GM12878 (cell line): ENCODE results near the gene WFDC11. TPM values are rescaled to one million over a fixed set of nuclear protein-coding genes. Genes with fewer than 3 reads are reported as not detected.

Experiments used
- ATAC-seq: fragments of 200-7000 bp; cut with Tn5 transposase; 3 replicates; pipeline ENCODE4 v1.9.1; 2020; ENCODE audit warnings: mild to moderate bottlenecking, moderate library complexity
- BruUV-seq: library from RNA; stranded (reverse); fragments of 400-500 nt; replicated peaks from 2 replicates; lab custom pipeline; 2021; lab: Mats Ljungman, UMichigan
- CTCF ChIA-PET: fragments of 300-600 bp; sonication (Branson Sonifier 250); formaldehyde crosslinking; extraction: SDS; loops from one replicate; lab custom pipeline; 2021; ENCODE audit warnings: inconsistent platforms; lab: Yijun Ruan, JAX
- POLR2A ChIA-PET: fragments of 350-600 bp; formaldehyde crosslinking; extraction: SDS; loops from one replicate; lab custom pipeline; 2021; ENCODE audit warnings: inconsistent platforms; lab: Charles Lee
- RAD21 ChIA-PET: fragments of 300-600 bp; sonication (Branson Sonifier 250); formaldehyde crosslinking; loops from one replicate; lab custom pipeline; 2023; ENCODE audit warnings: antibody characterized with exemption; ENCODE audit not compliant: unreplicated experiment; lab: Charles Lee
- SMC1A ChIA-PET: fragments of 300-600 bp; sonication (Branson Sonifier 250); formaldehyde crosslinking; loops from one replicate; lab custom pipeline; 2023; ENCODE audit not compliant: unreplicated experiment, uncharacterized antibody; lab: Charles Lee
- DNase-seq: peaks from one replicate; pipeline ENCODE4 v3.0.0-alpha.2; 2011; ENCODE audit warnings: low read depth, low spot score
- FAIRE-seq: peaks from 3 replicates; lab custom pipeline; 2011; peaks lifted over from hg19 to GRCh38; lab: Jason Lieb, UNC
- H2AFZ ChIP-seq: 2 replicates; pipeline ENCODE4 v1.6.0; 2011; ENCODE audit warnings: low read depth, low read length, control low read depth; ENCODE audit not compliant: control insufficient read depth
- H3K27ac ChIP-seq: 2 replicates; pipeline ENCODE4 v1.5.1; 2011; ENCODE audit warnings: control low read depth; ENCODE audit not compliant: control insufficient read depth, insufficient read depth
- H3K27me3 ChIP-seq, 2 experiments: replicated peaks in 1 of 2; 2 replicates each; pipeline versions ENCODE4 v1.6.0 to v1.6.1; 2011; ENCODE audit warnings: low read length in 1 of 2; ENCODE audit not compliant: control insufficient read depth in 2 of 2, insufficient read depth in 2 of 2
- H3K36me3 ChIP-seq, 2 experiments: 2 replicates each; pipeline ENCODE4 v1.5.1; 2011; ENCODE audit warnings: low read length in 1 of 2; ENCODE audit not compliant: control insufficient read depth in 2 of 2, insufficient read depth in 2 of 2
- H3K4me1 ChIP-seq: 2 replicates; pipeline ENCODE4 v1.6.1; 2011; ENCODE audit warnings: mild to moderate bottlenecking, low read length, moderate library complexity, mixed read lengths; ENCODE audit not compliant: control insufficient read depth, insufficient read depth
- H3K4me2 ChIP-seq: 2 replicates; pipeline ENCODE4 v1.6.0; 2011; ENCODE audit warnings: control low read depth; ENCODE audit not compliant: control insufficient read depth, insufficient read depth
- H3K4me3 ChIP-seq: fragments of 200-600 bp; sonication (generic); 2 replicates; pipeline ENCODE4 v1.5.1; 2016
- H3K79me2 ChIP-seq: 2 replicates; pipeline ENCODE4 v1.6.0; 2011; ENCODE audit warnings: low read length; ENCODE audit not compliant: control insufficient read depth, insufficient read depth
- H3K9ac ChIP-seq: 2 replicates; pipeline ENCODE4 v1.8.0; 2011; ENCODE audit warnings: low read length, control low read depth, mixed read lengths; ENCODE audit not compliant: control insufficient read depth, insufficient read depth
- H3K9me3 ChIP-seq: replicated peaks from 3 replicates; pipeline ENCODE4 v1.5.1; 2011; ENCODE audit warnings: mild to moderate bottlenecking, low read length; ENCODE audit not compliant: control insufficient read depth, insufficient read depth
- H4K20me1 ChIP-seq: 2 replicates; pipeline ENCODE4 v1.6.0; 2011; ENCODE audit not compliant: control insufficient read depth, insufficient read depth
- BACH1 ChIP-seq: fragments of 450-650 bp; IDR thresholded peaks from 2 replicates; pipeline ENCODE4 v1.6.1; 2017; ENCODE audit warnings: mild to moderate bottlenecking, borderline replicate concordance
- BHLHE40 ChIP-seq, 2 experiments: fragments of 450-650 bp in 1 of 2; IDR thresholded peaks; 2 replicates each; pipeline ENCODE4 v1.6.1; 2011 to 2017; ENCODE audit warnings: low read depth in 2 of 2, borderline replicate concordance in 1 of 2, improper control_type of control experiment in 1 of 2, low read length in 1 of 2, mild to moderate bottlenecking in 1 of 2
- BRCA1 ChIP-seq: IDR thresholded peaks from 2 replicates; pipeline ENCODE4 v1.6.1; 2011; ENCODE audit warnings: low read depth, low read length, improper control_type of control experiment
- CHD4 ChIP-seq: fragments of 200-600 bp; sonication (generic); IDR thresholded peaks from 2 replicates; pipeline ENCODE4 v1.6.1; 2016; ENCODE audit warnings: mild to moderate bottlenecking
- MTA2 ChIP-seq: fragments of 450-650 bp; IDR thresholded peaks from 2 replicates; pipeline ENCODE4 v1.6.1; 2016; ENCODE audit warnings: low read depth, mild to moderate bottlenecking, moderate library complexity
- NRF1 ChIP-seq: conservative IDR thresholded peaks from 2 replicates; pipeline ENCODE4 v1.6.1; 2011; ENCODE audit warnings: mild to moderate bottlenecking, low read depth, low read length, improper control_type of control experiment
- PKNOX1 ChIP-seq: fragments of 450-650 bp; IDR thresholded peaks from 2 replicates; pipeline ENCODE4 v1.6.1; 2016; ENCODE audit warnings: mild to moderate bottlenecking
- RELA ChIP-seq: fragments of 450-650 bp; IDR thresholded peaks from 2 replicates; pipeline ENCODE4 v1.8.0; 2014; ENCODE audit warnings: borderline replicate concordance; ENCODE audit not compliant: partially characterized antibody
- SUZ12 ChIP-seq: fragments of 200-600 bp; sonication (generic); IDR thresholded peaks from one replicate; pipeline ENCODE4 v1.6.1; 2018; ENCODE audit warnings: antibody characterized with exemption, mild to moderate bottlenecking; ENCODE audit not compliant: unreplicated experiment
- TCF12 ChIP-seq: IDR thresholded peaks from 2 replicates; pipeline ENCODE4 v1.6.1; 2011; ENCODE audit warnings: low read depth, mild to moderate bottlenecking, low read length
- ZNF217 ChIP-seq: fragments of 450-650 bp; IDR thresholded peaks from 2 replicates; pipeline ENCODE4 v1.6.1; 2017; ENCODE audit warnings: antibody characterized with exemption, mild to moderate bottlenecking
- WGBS: methylation state at CpG from one replicate; pipeline ENCODE4 v1.1.6; 2016; ENCODE audit warnings: low lambda C conversion rate; ENCODE audit not compliant: insufficient replicate concordance, insufficient coverage; ENCODE audit errors: missing lambda C conversion rate; 5-methylcytosine and 5-hydroxymethylcytosine counted together
- in situ Hi-C: fragments of 300-500 bp; cut with MboI; formaldehyde crosslinking; loops from 9 replicates; pipeline ENCODE4 v1.14.3; 2018; ENCODE audit warnings: mixed read lengths
- intact Hi-C: fragments of 100-400 bp; cut with micrococcal nuclease; formaldehyde crosslinking; loops from one replicate; pipeline ENCODE4 v1.14.2; 2022; ENCODE audit not compliant: unreplicated experiment
- polyA plus RNA-seq, 11 experiments: library from polyadenylated mRNA; depleted of rRNA in 4 of 11; unstranded in 6 of 11; stranded (reverse) in 5 of 11; fragments of >200 nt; fragmentation: Nextera tagmentation in 4 of 11; fragmentation: Illumina TruSeq in 1 of 11; extraction: Ambion mirVana in 4 of 11; extraction: Trizol in 1 of 11; gene quantifications; 1 replicate in 1 of 11; 2 replicates in 10 of 11; pipeline versions ENCODE4 v1.2.1 to v1.2.3, GENCODE V29; 2011 to 2016; ENCODE audit warnings: inconsistent platforms in 2 of 11, missing spikeins in 2 of 11, low read depth in 1 of 11
- total RNA-seq, 4 experiments: library from RNA; depleted of rRNA in 3 of 4; stranded (reverse); fragments of >200 nt in 3 of 4; fragmentation: Illumina TruSeq in 1 of 4; extraction: Trizol in 1 of 4; gene quantifications; 2 replicates each; pipeline versions ENCODE4 v1.2.1 to v1.2.3, GENCODE V29; 2013 to 2021
- TF ChIP-seq, protein P1 (sequence below): fragments of 450-650 bp; IDR thresholded peaks from 2 replicates; pipeline ENCODE4 v1.6.1; 2017; ENCODE audit warnings: antibody characterized with exemption, mild to moderate bottlenecking, moderate library complexity
- TF ChIP-seq, protein P2 (sequence below): fragments of 450-650 bp; IDR thresholded peaks from 2 replicates; pipeline ENCODE4 v1.6.1; 2016; ENCODE audit warnings: mild to moderate bottlenecking
- TF ChIP-seq, protein P3 (sequence below): fragments of 450-650 bp; IDR thresholded peaks from 2 replicates; pipeline ENCODE4 v1.6.1; 2014; ENCODE audit warnings: mild to moderate bottlenecking
- TF ChIP-seq, protein P4 (sequence below): fragments of 450-650 bp; formaldehyde crosslinking; IDR thresholded peaks from 2 replicates; pipeline ENCODE4 v1.5.0; 2022; ENCODE audit warnings: mild to moderate bottlenecking, missing genetic modification characterization

Gene WFDC11
- total and polyA plus RNA-seq, 10 of the 15 experiments (the other 5 are each of a cell fraction or from before 2014, with no cell fraction given), result not detected

GRCh38 chr20:45695496-45695895 lies 25.5 kb upstream of the WFDC11 start:
- 44% methylated on average over 2 of the region's 2 CpGs for WGBS
- TF ChIP-seq SUZ12 (no peak), PKNOX1 (no peak), RELA (no peak), NRF1 (no peak), MTA2 (no peak), CHD4 (no peak), TCF12 (no peak), BHLHE40 (IDR thresholded peaks at IDR 0.05; ENCODE audit: borderline replicate concordance in 1 of 2, low read depth in 2 of 2, low read length in 1 of 2) (no peak), BACH1 (no peak), BRCA1 (no peak), ZNF217 (no peak)
- TF ChIP-seq, protein P1, sequence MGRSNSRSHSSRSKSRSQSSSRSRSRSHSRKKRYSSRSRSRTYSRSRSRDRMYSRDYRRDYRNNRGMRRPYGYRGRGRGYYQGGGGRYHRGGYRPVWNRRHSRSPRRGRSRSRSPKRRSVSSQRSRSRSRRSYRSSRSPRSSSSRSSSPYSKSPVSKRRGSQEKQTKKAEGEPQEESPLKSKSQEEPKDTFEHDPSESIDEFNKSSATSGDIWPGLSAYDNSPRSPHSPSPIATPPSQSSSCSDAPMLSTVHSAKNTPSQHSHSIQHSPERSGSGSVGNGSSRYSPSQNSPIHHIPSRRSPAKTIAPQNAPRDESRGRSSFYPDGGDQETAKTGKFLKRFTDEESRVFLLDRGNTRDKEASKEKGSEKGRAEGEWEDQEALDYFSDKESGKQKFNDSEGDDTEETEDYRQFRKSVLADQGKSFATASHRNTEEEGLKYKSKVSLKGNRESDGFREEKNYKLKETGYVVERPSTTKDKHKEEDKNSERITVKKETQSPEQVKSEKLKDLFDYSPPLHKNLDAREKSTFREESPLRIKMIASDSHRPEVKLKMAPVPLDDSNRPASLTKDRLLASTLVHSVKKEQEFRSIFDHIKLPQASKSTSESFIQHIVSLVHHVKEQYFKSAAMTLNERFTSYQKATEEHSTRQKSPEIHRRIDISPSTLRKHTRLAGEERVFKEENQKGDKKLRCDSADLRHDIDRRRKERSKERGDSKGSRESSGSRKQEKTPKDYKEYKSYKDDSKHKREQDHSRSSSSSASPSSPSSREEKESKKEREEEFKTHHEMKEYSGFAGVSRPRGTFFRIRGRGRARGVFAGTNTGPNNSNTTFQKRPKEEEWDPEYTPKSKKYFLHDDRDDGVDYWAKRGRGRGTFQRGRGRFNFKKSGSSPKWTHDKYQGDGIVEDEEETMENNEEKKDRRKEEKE, result no peak
- TF ChIP-seq, protein P2, sequence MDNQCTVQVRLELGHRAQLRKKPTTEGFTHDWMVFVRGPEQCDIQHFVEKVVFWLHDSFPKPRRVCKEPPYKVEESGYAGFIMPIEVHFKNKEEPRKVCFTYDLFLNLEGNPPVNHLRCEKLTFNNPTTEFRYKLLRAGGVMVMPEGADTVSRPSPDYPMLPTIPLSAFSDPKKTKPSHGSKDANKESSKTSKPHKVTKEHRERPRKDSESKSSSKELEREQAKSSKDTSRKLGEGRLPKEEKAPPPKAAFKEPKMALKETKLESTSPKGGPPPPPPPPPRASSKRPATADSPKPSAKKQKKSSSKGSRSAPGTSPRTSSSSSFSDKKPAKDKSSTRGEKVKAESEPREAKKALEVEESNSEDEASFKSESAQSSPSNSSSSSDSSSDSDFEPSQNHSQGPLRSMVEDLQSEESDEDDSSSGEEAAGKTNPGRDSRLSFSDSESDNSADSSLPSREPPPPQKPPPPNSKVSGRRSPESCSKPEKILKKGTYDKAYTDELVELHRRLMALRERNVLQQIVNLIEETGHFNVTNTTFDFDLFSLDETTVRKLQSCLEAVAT, result no peak
- TF ChIP-seq, protein P3, sequence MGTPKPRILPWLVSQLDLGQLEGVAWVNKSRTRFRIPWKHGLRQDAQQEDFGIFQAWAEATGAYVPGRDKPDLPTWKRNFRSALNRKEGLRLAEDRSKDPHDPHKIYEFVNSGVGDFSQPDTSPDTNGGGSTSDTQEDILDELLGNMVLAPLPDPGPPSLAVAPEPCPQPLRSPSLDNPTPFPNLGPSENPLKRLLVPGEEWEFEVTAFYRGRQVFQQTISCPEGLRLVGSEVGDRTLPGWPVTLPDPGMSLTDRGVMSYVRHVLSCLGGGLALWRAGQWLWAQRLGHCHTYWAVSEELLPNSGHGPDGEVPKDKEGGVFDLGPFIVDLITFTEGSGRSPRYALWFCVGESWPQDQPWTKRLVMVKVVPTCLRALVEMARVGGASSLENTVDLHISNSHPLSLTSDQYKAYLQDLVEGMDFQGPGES, result no peak
- TF ChIP-seq, protein P4, sequence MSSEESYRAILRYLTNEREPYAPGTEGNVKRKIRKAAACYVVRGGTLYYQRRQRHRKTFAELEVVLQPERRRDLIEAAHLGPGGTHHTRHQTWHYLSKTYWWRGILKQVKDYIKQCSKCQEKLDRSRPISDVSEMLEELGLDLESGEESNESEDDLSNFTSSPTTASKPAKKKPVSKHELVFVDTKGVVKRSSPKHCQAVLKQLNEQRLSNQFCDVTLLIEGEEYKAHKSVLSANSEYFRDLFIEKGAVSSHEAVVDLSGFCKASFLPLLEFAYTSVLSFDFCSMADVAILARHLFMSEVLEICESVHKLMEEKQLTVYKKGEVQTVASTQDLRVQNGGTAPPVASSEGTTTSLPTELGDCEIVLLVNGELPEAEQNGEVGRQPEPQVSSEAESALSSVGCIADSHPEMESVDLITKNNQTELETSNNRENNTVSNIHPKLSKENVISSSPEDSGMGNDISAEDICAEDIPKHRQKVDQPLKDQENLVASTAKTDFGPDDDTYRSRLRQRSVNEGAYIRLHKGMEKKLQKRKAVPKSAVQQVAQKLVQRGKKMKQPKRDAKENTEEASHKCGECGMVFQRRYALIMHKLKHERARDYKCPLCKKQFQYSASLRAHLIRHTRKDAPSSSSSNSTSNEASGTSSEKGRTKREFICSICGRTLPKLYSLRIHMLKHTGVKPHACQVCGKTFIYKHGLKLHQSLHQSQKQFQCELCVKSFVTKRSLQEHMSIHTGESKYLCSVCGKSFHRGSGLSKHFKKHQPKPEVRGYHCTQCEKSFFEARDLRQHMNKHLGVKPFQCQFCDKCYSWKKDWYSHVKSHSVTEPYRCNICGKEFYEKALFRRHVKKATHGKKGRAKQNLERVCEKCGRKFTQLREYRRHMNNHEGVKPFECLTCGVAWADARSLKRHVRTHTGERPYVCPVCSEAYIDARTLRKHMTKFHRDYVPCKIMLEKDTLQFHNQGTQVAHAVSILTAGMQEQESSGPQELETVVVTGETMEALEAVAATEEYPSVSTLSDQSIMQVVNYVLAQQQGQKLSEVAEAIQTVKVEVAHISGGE, result no peak

More at GRCh38 chr20:45695496-45695895, 25.5 kb upstream of the WFDC11 start:
- H3K36me3 ChIP-seq, result no peaks in the 10 kb centered on the region
- H4K20me1 ChIP-seq, result no peaks in the 10 kb centered on the region
- no peak overlapping the region for H3K9ac ChIP-seq
- in situ Hi-C loops (no loop called here), intact Hi-C loops (no loop called here)
- ChIA-PET RAD21 (no interaction called here), CTCF (no interaction called here), SMC1A (interaction anchor here (1.6 kb wide), 1 partner anchor 75 kb away, joined by 3 read pairs; no protein-coding TSS in a partner anchor), POLR2A (no interaction called here)
- no peak for FAIRE-seq
- H3K4me2 ChIP-seq, result no peak overlapping the region
- no peak for DNase-seq
- no TSS peak for BruUV-seq
- no peak overlapping the region for H2AFZ ChIP-seq
- H3K27me3 ChIP-seq, result no peaks in the 10 kb centered on the region
- no peaks in the 10 kb centered on the region for H3K9me3 ChIP-seq
- no peak overlapping the region for H3K27ac ChIP-seq
- ATAC-seq, result no peak
- H3K4me1 ChIP-seq, result peaks cover under 1% of the 10 kb centered on the region; the same call in 1 of the 2 replicates
- H3K4me3 ChIP-seq, result no peak overlapping the region
- no peaks in the 10 kb centered on the region for H3K79me2 ChIP-seq
